Measurements from ENCODE around the gene HMOX2. TPM values are rescaled to one million over a fixed set of nuclear protein-coding genes. Genes with fewer than 3 reads are reported as not detected.

Gene HMOX2
- polyA plus RNA-seq, 2 of the 4 experiments (the other 2 are of a cell fraction) = 35.4 to 47.7 TPM

- DNase-seq (ENCODE audit: low read depth in 1 of 2, low spot score in 1 of 2) = no peak
- Histone ChIP-seq H3K4me2 (no peak overlapping the region), H3K4me3 (no peak overlapping the region), H3K4me1 (no peaks in the 10 kb centered on the region), H3K9me3 (no peaks in the 10 kb centered on the region), H3K27ac (no peak overlapping the region)
- FAIRE-seq = no peak
- CTCF ChIA-PET = no interaction called here
- WGBS (ENCODE audit: missing lambda C conversion rate) = 86% methylated on average over 11 of the region's 11 CpGs
- POLR2A ChIA-PET = no interaction called here
- no peak for ATAC-seq
- TF ChIP-seq SREBF2 (IDR thresholded peaks at IDR 0.05) (no peak), JUNB (IDR thresholded peaks at IDR 0.05) (no peak), MYC (IDR thresholded peaks at IDR 0.05; ENCODE audit: borderline replicate concordance, low read length) (no peak), ESRRA (IDR thresholded peaks at IDR 0.05; ENCODE audit: borderline replicate concordance, low read length) (no peak)
Observed at GRCh38 chr16:4442371-4442770, 33.8 kb upstream of the HMOX2 start.

- Histone ChIP-seq H3K4me3 (no peak overlapping the region), H3K4me2 (no peak overlapping the region), H3K27ac (no peak overlapping the region), H3K4me1 (no peaks in the 10 kb centered on the region), H3K9me3 (no peaks in the 10 kb centered on the region)
- FAIRE-seq (no peak), ATAC-seq (no peak), DNase-seq (ENCODE audit: low read depth in 1 of 2, low spot score in 1 of 2) (no peak)
- WGBS (ENCODE audit: missing lambda C conversion rate) = 74% methylated on average over 5 of the region's 5 CpGs
- TF ChIP-seq PBX3 (IDR thresholded peaks at IDR 0.05) = no peak
- CTCF ChIA-PET = interaction anchor here (1.2 to 1.4 kb wide), 2 partner anchors 33 to 41 kb away, joined by 3 read pairs; partner anchors contain the start of gene HMOX2
- POLR2A ChIA-PET = interaction anchor here (0.6 kb wide), 1 partner anchor 14 kb away, joined by 3 read pairs; no protein-coding TSS in a partner anchor
Observed at GRCh38 chr16:4443271-4443670, 32.9 kb upstream of the HMOX2 start.

- ChIA-PET CTCF (interaction anchor here (0.6 to 1.5 kb wide), 5 partner anchors 11 to 42 kb away, joined by 3 to 4 read pairs (median 3); partner anchors contain the start of gene HMOX2), POLR2A (no interaction called here)
- no peaks in the 10 kb centered on the region for H3K9me3 ChIP-seq
- WGBS (ENCODE audit: missing lambda C conversion rate) = 86% methylated on average over 4 of the region's 4 CpGs
- ATAC-seq = no peak
- no peak for DNase-seq (ENCODE audit: low read depth in 1 of 2, low spot score in 1 of 2)
- FAIRE-seq = no peak
- H3K4me2 ChIP-seq = no peak overlapping the region
- H3K4me1 ChIP-seq = no peaks in the 10 kb centered on the region
- no peak overlapping the region for H3K4me3 ChIP-seq
- TF ChIP-seq JUN (IDR thresholded peaks at IDR 0.05) (no peak), ATOH8 (CRISPR knock-in tag; IDR thresholded peaks at IDR 0.05; ENCODE audit: low read depth) (no peak), ESRRA (IDR thresholded peaks at IDR 0.05; ENCODE audit: borderline replicate concordance, low read length) (no peak), ZFP36 (IDR thresholded peaks at IDR 0.05; ENCODE audit: borderline replicate concordance, partially characterized antibody) (no peak), KDM1A (IDR thresholded peaks at IDR 0.05; ENCODE audit: low read depth) (no peak), EP300 (IDR thresholded peaks at IDR 0.05) (no peak), NFE2L2 (conservative IDR thresholded peaks at IDR 0.05; ENCODE audit: low read length) (no peak), EHF (CRISPR knock-in tag; IDR thresholded peaks at IDR 0.05) (no peak), HOXB13 (CRISPR knock-in tag; IDR thresholded peaks at IDR 0.05; ENCODE audit: low read depth) (no peak), CHD4 (IDR thresholded peaks at IDR 0.05; ENCODE audit: borderline replicate concordance) (no peak), POLR2A (IDR thresholded peaks at IDR 0.05; ENCODE audit: low read length) (no peak), MYC (IDR thresholded peaks at IDR 0.05; ENCODE audit: borderline replicate concordance, low read length) (no peak), CEBPB (IDR thresholded peaks at IDR 0.05) (no peak), REST (IDR thresholded peaks at IDR 0.05) (no peak), USF2 (IDR thresholded peaks at IDR 0.05) (no peak)
- no peak overlapping the region for H3K27ac ChIP-seq
Observed at GRCh38 chr16:4443986-4444385, 32.2 kb upstream of the HMOX2 start.
